A204.1 (cell line): ENCODE results near the gene SLC25A5.
"Not testable (repeated sequence)": the region's sequence is repeated elsewhere in the genome, so short reads cannot be mapped to it uniquely, and the experiment has no call there.

Experiments used
- FAIRE-seq: peaks from 2 replicates; lab custom pipeline; 2012; peaks lifted over from hg19 to GRCh38; lab: Jason Lieb, UNC

SLC25A5 gene

DNA sequence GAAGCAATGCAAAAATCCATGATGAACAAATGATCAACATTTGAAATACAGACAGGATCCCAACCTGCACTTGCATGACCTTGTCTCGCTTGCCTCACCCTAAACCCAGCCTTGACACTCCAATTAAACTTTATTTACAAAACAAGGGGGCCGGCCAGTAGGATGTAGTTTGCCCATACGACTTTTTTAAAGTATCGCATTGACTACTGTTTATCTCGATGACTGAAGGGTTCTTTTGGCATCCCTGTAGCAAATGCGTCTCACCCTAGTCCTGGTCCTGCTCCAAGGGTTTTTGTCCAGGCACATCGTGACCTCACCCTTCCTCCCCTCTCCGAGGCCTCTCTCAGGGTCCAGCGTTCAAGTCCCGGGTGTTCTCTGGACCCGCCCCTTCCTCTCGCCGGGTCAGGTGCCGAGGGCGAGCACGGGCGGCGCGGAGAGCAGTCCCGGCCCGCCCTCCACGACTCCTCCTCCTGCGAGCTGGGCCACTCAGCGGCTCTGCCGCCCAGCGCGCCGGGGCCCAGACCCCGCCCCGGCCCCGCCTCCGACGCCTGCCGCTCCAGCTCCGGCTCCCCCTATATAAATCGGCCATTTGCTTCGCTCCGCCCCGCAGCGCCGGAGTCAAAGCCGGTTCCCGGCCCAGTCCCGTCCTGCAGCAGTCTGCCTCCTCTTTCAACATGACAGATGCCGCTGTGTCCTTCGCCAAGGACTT is at the start of gene SLC25A5:
Gene SLC25A5, plus strand, starts transcription at position 603 of the 709 bp plus-strand sequence. Its CDS starts 72 bp downstream, at position 675.
- FAIRE-seq: no peak

DNA sequence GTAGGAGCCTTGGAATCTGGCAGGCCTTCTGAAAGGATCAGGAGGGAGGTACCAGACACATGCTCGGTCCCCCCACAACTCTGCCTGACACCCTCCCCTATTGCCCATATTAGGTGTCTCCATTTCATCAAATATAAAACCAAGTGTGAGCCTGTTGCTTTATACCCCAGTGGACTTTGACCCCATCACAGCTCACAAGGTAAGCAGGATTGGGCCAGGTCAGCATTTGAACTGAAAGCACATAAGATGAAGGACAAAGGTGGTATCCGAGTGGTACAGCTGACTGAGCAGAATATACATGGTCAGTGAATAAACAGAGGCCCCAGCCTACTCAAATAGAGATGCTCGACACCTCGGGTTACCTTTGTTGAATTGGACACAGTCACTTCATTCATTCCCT is 49.1 kb upstream of the SLC25A5 start:
- no peak for FAIRE-seq

DNA sequence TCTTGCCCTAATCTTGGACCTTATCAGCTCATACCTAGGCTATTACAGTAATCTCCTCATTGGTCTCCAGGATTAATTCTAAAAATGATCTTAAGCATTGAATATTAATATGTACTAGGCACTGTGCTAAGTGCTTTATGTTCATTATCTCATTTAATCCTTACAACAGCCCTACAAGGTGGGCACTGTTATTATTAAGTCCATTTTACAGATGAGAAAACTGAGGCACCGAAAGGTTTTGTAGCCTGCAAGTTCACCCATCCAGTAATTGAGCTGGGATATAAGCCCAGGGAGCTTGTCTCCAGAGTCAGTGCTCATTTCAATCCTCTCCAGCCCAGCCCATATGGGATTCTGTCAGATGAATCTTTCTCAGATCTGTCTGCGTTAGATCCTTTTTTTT is 48.3 kb upstream of the SLC25A5 start:
- FAIRE-seq: no peak

DNA sequence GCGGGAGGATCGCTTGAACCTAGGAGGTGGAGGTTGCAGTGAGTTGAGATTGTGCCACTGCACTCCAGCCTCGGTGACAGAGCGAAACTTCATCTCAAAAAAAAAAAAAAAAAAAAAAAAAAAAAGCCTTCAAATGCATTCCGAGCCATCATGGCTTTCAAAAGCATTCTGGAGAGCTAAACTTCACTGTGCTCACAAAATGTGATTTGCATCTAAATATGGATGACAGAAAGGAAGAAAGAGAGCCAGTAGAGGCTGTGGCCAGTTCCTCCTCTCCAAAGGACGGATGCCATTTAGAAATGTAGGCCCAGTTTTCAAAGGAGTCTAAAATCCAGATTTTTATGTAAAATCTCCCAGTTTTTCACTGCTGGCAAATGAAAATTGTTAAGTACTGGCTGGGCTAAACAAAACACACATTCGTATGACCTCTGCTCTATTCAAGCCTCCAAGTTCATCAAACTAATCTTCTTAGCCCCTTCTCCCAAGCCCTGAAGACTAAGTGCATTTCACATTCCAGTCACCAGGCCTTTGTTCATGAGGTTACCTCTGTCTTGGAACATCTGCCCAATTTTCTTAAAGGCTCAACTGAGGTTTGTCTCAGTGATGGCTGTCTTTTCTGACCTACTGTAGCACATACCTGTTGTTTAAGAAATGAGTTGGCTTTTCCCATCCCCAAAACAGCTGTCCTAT is 47.1 kb upstream of the SLC25A5 start:
- no peak for FAIRE-seq

DNA sequence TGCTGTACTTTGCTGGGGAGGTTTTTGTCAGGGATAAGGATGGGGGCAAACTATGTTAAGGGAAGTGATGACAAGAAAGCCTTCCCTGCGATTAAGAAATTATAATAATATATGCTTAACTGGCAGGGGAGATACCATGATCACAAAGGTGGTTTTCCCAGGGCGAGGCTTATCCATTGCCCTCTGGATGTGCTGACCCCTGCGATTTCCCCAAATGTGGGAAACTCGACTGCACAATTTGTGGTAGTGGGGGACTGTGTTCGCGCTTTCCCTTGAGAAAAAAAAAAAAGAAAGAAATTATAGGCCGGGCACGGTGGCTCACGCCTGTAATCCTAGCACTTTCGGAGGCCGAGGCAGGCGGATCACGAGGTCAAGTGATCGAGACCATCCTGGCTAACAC is 44.6 kb upstream of the SLC25A5 start:
- FAIRE-seq: no peak

DNA sequence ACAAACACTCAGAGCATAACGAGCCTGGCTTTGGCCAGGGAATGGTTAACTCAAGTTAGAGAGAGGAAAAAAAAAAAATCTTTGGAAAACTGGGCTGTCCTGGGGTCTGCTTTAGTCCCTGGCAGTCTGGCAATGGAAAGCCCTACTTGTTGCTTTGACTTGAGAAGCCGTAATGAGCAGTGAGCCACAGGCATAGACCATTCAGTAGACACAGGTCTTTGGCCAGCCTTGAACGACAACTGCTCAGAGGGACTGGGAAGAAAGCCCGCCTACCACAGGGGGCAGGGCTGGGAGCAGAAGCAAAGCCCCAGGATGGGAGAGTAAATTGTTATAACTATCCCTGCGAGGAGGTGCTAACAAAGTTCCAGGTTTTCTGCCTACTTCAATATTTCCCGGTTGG is 43.2 kb upstream of the SLC25A5 start:
- no peak for FAIRE-seq

DNA sequence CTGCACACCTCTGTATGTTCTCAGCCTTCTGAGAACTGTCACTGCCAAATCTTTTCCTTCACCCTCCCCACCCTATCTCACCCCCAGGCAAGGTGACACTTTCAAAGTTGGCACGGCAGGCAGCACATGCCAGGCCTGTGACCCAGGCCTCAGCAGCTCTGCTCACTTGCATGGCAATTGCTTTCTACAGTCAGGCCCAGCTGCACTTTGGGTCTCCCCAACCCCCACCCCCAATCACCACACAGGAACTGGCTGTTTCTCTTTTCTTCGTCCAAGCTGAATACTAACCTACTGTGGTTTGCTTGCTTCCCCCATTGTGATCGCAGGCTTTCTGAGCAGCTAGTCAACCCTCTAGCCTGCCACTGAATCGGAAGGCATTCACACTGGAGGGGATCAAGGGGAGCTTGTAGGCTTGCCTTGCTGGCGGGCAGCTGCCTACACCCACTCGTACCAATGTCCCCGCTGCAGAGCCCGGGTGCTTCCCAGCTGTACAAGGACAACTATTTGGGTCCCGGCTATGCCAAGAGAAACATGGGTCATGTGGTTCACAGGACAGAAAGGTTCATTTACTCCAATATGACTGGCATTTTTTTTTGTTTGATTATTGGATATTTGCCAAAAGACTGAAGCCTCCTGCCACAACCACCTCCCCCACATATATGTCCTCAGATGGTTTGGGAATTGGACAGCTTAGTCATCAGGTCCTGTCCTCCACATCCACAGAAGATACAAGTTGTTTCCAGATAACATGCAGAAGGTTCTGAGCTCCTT is 41.0 kb upstream of the SLC25A5 start:
- FAIRE-seq: no peak

DNA sequence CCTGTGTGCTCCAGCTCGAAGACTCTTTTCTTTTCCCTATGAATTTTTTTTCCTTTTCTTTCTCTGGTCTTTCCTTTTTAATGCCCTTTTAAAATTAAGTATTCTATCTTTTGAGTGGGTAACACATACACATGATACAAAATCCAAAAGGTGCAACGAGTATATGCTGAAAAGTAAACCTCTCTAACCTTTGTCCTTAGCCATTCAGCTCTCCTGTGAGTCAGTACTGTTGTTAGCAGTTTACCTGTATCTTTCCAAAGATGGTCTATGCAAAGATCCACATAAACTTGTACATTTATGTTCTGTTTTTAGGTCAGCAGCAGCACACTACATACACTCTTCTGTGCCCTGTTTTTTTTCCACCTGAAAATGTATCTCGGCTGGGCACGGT is 40.5 kb upstream of the SLC25A5 start:
- no peak for FAIRE-seq

DNA sequence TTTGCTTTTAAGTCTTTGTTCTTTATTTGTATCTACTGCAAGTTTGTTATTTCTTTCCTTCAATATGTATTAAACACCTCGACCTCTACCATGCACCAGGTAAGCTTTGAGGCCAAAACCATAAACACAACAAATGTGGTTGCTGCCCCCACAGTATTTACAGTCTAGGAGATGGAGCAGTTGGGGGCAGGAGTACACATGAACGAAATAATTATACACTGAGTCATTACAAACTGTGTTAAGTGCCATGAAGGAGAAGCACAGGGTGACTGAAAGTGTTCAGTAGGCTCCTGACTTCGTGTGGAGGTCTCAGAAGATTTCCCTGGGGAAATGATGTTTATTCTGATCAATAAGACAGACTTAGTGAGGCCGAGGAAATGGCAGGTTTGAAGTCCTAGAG is 38.8 kb upstream of the SLC25A5 start:
- FAIRE-seq: no peak

DNA sequence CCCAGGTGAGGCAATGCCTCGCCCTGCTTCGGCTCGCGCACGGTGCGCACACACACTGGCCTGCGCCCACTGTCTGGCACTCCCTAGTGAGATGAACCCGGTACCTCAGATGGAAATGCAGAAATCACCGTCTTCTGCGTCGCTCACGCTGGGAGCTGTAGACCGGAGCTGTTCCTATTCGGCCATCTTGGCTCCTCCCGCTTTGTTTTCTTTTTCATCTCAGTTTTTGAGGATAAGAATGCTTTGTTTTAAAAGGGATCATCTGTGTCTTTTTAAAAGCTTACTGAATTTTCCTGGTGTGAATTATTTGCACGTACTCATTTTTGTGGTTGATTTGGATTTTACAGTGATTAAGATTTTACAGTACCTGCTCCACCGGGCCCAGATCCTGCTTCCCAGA is 26.9 kb upstream of the SLC25A5 start:
- FAIRE-seq: not testable (repeated sequence)

DNA sequence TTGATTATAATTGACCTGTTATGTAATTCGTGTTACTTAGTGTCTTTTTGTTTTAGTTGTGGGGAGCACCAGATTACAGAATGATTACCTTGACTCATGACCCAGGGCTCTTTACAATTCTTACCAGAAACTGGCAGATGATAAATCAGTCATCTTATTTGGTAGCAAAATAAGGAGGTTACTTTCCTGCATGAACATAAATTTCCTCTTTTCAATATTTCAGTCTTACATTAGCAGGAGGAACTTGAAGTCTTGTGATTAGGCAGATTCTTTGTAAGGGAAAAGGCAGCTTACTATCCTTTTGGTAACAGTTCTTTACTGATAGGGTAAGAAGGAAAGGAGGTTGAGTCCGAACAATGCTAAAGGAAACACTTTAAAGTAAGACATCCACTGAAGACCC is 26.0 kb upstream of the SLC25A5 start:
- FAIRE-seq: no peak

DNA sequence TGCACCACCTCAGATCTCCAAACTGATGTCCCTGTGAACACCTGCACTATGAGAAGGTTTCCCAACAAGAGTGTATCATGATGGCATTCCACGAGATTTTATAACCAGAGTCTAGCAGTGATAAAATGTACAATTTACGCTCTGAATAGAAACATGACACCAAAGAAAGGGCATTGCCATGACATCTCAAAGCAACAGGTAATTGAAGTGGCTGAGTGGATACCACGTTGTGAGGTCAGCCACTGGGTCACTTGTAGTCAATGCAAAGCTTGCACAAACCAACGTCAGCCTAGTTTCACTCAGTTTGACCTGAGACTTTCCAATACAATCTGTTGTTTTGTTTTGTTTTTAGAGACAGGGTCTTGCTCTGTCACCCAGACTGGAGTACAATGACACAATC is 15.0 kb upstream of the SLC25A5 start:
- FAIRE-seq: no peak

DNA sequence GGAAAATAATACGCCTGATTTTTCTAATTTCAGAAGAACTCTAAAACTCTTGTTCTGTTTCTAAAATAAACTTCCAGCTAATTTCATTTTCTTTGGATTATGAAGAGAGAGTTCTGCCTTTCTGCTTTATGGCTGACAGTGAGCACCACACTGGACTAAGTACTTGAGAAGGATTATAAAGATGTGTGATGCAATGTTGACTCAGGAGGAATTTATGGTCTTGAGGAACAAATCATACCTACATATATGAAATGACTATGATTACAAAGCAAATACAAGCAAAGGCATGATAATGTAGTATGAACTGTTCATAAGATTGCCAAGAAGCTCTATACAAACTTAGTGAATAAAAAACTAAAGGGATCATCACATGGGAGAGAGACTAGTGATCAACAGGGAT is 13.0 kb upstream of the SLC25A5 start:
- FAIRE-seq: no peak

DNA sequence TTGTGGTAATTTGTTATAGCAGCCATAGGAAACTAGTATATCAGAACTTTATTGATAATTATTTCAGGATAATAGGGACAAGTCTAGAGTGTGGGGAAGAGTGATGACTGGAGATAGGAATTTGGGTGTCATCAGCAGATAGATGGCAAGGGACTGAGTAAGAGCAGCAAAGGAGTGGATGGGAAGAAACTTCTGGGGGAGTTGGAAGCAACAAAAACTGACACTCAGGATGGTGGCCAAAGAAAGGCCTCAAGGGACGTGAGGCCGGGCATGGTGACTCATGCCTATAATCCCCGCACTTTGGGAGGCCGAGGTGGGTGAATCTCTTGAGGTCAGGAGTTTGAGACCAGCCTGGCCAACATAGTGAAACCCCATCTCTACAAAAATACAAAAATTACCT is 9.1 kb upstream of the SLC25A5 start:
- no peak for FAIRE-seq

DNA sequence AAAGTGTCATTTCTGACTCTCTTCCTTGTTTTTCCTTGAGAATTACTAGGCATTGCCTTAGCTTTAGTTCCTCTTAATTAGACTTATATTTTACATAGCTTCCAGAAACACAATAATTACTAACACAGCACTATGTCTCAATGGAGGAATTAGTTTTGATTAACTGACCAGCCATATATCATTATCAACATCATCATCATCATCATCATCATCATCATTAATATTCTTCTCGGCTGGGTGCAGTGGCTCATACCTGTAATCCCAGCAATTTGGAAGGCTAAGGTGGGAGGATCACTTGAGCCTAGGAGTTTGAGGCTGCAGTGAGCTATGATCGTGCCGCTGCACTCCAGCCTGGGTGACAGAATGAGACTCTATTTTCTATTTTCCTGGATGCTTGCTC is 2.7 kb upstream of the SLC25A5 start:
- no peak for FAIRE-seq

DNA sequence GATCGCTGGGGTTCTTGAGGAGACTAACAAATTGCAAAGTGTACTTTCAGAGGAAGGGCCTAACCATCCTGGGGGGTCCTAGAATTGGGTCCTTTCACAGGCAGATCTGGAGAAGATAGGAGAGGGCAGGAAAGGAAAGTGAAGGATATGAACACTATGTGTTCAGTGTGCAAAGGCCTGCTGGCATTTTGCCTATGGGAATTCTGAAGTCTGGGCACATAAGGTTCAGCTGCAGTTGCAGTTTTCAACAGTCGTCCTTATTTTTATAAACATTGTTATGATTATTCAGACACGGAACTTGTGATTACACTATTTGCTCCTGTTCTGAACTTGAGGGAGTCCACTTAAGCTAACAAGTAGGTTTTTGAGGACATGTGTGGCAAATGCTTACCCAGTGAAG is 1.3 kb upstream of the SLC25A5 start:
- FAIRE-seq: no peak

DNA sequence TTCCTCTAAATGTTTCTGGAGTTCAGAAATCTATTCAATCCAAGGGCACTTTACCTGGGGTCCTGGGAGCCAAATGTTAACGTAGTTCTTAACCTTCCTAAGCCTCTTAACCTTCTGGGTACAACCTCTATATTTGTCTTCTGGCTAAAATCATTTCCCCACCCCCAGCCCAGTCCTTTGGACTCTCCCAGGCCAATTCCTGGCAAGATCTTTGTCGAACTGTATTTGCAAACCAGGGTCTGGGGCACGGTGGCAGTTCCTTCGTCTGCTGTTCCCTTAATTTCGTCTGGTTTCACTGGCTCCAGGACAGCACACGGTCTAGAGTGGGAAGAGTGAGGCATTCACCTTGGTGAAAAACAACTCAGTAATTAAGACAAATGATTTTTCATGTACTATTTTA is 811 bp upstream of the SLC25A5 start:
- FAIRE-seq: no peak

DNA sequence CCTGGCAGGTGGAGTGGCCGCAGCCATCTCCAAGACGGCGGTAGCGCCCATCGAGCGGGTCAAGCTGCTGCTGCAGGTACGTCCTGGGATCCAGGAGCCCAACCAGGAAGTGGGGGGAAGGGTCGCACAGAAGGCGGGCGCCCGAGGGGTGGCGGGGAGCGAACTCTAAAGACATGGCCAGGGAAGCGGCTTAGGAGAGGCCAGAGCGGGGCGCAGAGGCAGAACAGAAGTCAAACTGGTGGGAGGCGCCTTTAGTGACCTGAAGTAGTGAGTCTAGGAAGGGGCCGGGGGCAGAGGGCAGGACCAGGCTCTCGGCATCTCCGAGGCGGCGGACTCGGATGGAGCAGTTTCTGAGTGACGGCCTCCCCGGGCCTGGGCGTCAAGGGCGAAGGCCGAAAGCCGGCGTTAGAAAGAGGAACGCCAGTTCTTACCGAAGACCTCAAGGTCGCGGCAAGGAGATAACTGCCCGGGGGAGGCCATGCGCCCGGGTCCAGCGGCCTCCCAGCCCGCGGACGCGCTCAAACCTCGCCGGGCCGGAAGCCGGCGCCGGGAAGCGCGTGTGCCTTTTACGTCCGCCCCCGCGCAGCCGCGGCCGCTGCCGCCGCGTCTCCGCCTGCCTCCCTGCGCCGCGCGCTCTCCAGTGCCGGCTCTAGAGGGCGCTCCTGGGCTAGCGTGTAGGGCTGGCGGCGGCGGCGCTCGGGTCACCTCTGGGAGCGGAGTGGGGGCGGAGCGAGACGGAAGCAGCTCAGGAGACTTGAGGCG is 488 bp downstream of the SLC25A5 start:
- FAIRE-seq: no peak

DNA sequence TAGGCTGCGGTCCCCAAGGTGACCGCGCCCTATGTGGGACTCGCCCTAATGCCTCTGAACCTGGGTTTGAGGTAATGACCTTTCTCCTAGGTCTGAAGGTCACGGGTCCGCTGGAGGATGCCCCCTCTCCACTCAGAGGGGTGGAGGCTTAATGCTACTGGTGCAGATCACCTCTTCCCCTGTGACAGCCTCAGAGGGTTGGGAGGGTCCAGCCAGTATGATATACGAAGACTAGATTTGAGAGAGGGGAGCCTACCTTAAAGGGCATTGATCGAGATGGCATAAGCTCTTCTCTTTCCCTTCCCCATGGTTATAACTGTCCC is 1.0 kb downstream of the SLC25A5 start:
- no peak for FAIRE-seq

DNA sequence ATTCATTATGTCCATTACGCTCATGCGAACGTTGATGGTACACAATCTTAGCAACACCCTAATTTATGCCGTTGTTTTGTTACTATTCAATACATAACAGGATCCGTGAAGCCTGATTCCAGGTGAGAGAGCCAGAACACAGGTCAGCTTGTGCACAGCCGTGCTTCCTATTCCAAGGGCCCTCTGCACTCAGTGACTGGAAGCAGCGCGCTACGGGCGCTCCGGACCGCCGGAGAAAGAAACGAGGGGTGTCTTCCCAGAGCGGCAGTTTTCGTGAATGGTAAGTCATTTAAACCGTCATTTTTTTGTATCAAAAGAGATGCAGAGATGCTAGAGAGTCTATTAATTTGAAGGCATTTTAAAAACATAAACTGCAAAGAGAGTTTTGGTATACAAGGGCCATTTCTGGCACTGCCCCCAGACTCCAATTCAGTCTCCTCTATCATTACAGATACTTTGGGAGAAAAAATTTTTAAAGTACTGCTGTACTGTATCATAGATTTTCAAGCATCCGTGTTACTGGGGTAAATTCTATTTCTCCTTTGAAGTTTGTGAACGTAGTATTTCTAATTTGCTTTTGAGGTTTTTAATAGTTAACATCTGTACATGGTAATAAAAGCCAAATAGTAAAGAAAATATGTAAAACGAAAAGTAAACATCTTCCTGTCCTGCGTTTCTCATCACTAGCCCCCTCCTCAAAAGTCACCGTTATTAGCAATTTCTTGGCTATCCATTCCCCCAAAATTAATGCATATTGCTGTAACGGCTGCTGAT is 6.6 kb downstream of the SLC25A5 start:
- no peak for FAIRE-seq

DNA sequence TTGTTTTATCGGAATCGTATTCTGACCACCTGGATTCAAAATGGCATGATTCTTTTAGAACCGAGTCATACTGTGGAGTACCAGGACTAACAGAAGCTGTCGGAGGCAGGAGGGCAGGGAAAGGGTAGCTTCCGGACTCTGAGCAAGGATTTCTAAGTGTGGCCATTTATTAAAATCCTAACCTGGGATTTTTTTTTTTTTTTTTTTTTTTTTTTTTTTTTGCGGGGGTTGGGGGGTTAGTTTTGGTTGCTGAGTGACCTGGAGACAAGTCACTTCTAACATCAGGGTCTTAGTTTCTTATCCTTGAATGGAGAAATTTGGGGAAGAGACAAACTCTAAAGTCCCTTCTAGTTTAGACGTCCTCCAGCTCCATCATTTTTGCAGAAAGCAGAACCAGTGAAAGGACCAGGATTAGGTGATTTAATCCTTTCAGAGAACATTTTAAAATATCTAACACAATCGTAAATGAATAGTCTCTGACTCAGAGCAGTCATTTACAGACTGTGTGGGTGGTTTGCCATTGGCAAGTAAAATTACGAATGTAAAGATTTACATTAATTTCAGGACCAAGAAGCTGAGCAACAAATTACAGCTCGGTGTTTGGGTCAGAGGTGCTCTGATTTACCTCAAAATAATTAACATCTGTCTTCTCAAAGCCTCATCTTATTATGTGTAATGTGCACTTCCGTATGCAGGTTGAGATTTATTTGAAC is 7.3 kb downstream of the SLC25A5 start:
- FAIRE-seq: no peak
